ENCODE results near the gene ZDHHC1. TPM values are rescaled to one million over a fixed set of nuclear protein-coding genes. Genes with fewer than 3 reads are reported as not detected.

Gene ZDHHC1
- total and polyA plus RNA-seq, 7 donors = 1.7 to 11.0 (median 5.8) TPM

DNA sequence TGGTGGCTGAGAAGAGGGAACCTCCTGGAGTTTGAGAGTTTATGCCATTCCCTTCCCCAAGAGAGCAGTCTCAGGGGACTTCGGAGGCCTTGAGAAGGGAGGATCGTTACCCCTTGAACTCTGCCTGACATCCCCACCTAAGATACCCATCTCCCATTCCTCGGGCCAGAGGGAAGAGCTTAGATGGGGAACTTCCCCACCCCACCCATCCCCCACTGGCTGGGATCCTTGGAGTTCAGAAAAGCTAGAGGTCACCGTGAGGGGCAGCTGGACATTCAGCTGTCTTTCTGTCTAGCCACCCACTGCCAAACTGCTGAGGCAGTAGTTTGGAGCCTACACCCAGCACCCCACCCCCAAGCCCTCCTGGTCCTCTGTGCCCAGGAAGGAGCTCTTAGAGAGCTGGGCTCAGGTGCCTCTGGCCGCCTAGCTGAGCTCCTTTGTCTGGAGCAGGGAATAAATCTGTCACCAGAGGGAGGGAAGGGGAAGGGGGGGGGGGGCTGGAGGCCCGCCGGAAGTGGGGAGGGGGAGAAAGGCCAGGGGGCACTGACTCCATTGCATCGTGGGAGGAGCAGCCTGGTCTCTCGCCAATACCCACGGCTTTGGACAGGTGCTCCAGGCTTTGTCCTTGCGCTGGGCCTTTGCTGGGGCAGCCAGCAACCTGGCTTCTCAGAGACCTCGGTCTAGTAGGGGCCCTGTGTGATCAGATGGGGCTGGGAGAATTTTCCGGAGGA, 15.7 kb upstream of the ZDHHC1 start:
- intact Hi-C loops (cut with DNase I) = no loop called here
- Histone ChIP-seq H3K27ac (peak overlapping the region; percentile 38), H3K9me3 (no peaks in the 10 kb centered on the region), H3K36me3 (ENCODE audit: insufficient read depth in 1 of 2, low read depth in 1 of 2) (peaks cover 0 to 2% of the 10 kb centered on the region in 2 donors), H3K4me1 (peaks cover 6% of the 10 kb centered on the region), H3K27me3 (ENCODE audit: insufficient read depth in 3 of 3, low read length in 2 of 3) (no peaks in the 10 kb centered on the region), H3K4me3 (peak overlapping the region; percentile 62)
- TF ChIP-seq, protein P1, sequence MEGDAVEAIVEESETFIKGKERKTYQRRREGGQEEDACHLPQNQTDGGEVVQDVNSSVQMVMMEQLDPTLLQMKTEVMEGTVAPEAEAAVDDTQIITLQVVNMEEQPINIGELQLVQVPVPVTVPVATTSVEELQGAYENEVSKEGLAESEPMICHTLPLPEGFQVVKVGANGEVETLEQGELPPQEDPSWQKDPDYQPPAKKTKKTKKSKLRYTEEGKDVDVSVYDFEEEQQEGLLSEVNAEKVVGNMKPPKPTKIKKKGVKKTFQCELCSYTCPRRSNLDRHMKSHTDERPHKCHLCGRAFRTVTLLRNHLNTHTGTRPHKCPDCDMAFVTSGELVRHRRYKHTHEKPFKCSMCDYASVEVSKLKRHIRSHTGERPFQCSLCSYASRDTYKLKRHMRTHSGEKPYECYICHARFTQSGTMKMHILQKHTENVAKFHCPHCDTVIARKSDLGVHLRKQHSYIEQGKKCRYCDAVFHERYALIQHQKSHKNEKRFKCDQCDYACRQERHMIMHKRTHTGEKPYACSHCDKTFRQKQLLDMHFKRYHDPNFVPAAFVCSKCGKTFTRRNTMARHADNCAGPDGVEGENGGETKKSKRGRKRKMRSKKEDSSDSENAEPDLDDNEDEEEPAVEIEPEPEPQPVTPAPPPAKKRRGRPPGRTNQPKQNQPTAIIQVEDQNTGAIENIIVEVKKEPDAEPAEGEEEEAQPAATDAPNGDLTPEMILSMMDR (IDR thresholded peaks at IDR 0.05) = no peak
- WGBS, 3 donors = 35 to 47% (median 42%) methylated on average over 11 to 12 of the region's 13 CpGs
- ATAC-seq (no peak), DNase-seq (no peak)

DNA sequence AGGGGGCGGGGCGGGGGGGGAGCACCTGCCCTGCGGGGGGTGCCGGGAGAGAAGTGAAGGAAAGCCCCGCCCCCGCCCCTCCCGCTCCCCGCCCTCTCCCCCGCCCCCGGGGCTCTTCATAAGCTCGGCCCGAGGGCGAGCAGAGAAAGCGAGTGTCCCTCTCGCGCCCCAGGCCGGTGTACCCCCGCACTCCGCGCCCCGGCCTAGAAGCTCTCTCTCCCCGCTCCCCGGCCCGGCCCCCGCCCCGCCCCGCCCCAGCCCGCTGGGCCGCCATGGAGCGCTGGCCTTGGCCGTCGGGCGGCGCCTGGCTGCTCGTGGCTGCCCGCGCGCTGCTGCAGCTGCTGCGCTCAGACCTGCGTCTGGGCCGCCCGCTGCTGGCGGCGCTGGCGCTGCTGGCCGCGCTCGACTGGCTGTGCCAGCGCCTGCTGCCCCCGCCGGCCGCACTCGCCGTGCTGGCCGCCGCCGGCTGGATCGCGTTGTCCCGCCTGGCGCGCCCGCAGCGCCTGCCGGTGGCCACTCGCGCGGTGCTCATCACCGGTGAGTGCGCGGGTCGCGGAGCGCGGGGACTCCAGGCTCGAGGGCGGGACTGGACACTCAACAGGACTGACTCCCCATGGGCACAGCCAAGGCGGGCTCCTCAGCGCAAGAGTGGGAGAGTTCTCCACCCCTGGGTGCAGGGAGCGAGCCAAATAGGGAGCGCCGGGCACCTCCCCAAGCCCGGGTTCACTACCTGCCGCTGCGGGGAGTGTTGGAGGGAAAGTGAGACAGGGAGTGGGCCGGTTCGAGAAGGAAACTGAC, 14.9 kb upstream of the ZDHHC1 start, which contains the start of gene HSD11B2:
Gene HSD11B2 (plus strand): TSS at position 145 of the 798 bp plus-strand sequence. CDS start 128 bp downstream, at position 273.
- H3K27ac ChIP-seq = peak within 1 kb of the TSS; percentile 60
- H3K4me1 ChIP-seq = peaks cover 6% of the 10 kb centered on the region
- no peaks in the 10 kb centered on the region for H3K36me3 ChIP-seq (ENCODE audit: insufficient read depth in 1 of 2, low read depth in 1 of 2)
- TF ChIP-seq, protein P1 (IDR thresholded peaks at IDR 0.05) = no peak
- H3K4me3 ChIP-seq = peak within 1 kb of the TSS; percentile 62
- intact Hi-C loops (cut with DNase I) = no loop called here
- peak; percentile 73 to 88 (median 82) for ATAC-seq
- H3K27me3 ChIP-seq (ENCODE audit: insufficient read depth in 3 of 3, low read length in 2 of 3) = no peaks in the 10 kb centered on the region
- 1% methylated on average over 33 to 79 of the region's 87 CpGs for WGBS, 3 donors
- no peaks in the 10 kb centered on the region for H3K9me3 ChIP-seq
- DNase-seq = peak; percentile 55 to 82

- intact Hi-C loops (cut with DNase I) = no loop called here
These were observed 14.3 kb upstream of the ZDHHC1 start for GRCh38 chr16:67430504-67430976.

GRCh38 chr16:67429799-67430503, 13.7 kb upstream of the ZDHHC1 start:
- peaks cover 6% of the 10 kb centered on the region for H3K4me1 ChIP-seq
- TF ChIP-seq, protein P1 (IDR thresholded peaks at IDR 0.05) = no peak
- WGBS, 3 donors = 44 to 52% (median 45%) methylated on average over 13 of the region's 13 CpGs
- ATAC-seq (no peak), DNase-seq (no peak)
- peak overlapping the region; percentile 60 for H3K27ac ChIP-seq
- H3K4me3 ChIP-seq = peak overlapping the region; percentile 62
- H3K36me3 ChIP-seq (ENCODE audit: insufficient read depth in 1 of 2, low read depth in 1 of 2) = no peaks in the 10 kb centered on the region
- no peaks in the 10 kb centered on the region for H3K9me3 ChIP-seq
- intact Hi-C loops (cut with DNase I) = loop anchor here (2.0 to 5.0 kb wide), 3 partner anchors 35 to 87 kb away; no protein-coding TSS in a partner anchor
- no peaks in the 10 kb centered on the region for H3K27me3 ChIP-seq (ENCODE audit: insufficient read depth in 3 of 3, low read length in 2 of 3)

More at GRCh38 chr16:67430504-67430976, 14.3 kb upstream of the ZDHHC1 start:
- H3K27me3 ChIP-seq (ENCODE audit: insufficient read depth in 3 of 3, low read length in 2 of 3) = no peaks in the 10 kb centered on the region
- H3K4me1 ChIP-seq = peaks cover 6% of the 10 kb centered on the region
- no peak for DNase-seq
- WGBS, 3 donors = 2 to 4% (median 3%) methylated on average over 33 to 53 of the region's 53 CpGs
- H3K9me3 ChIP-seq = no peaks in the 10 kb centered on the region
- ATAC-seq = peak; percentile 14 to 38 (median 32)
- no peaks in the 10 kb centered on the region for H3K36me3 ChIP-seq (ENCODE audit: insufficient read depth in 1 of 2, low read depth in 1 of 2)
- TF ChIP-seq, protein P1 (IDR thresholded peaks at IDR 0.05) = no peak
- peak overlapping the region; percentile 62 for H3K4me3 ChIP-seq
- H3K27ac ChIP-seq = peak overlapping the region; percentile 60

All from psoas muscle (tissue), 8 donors.